B cell (primary cell): ENCODE data around the gene RPA3. TPM values are rescaled to one million over a fixed set of nuclear protein-coding genes. Genes with fewer than 3 reads are reported as not detected.
A peak's percentile ranks its signal among the peaks of the same experiment; 100 is the strongest.

Source experiments
- ATAC-seq: fragments of 200-7000 bp; cut with Tn5 transposase; one replicate; pipeline ENCODE4 v1.10.0; 2021; ENCODE audit warnings: low read depth, mild to moderate bottlenecking, moderate number of reproducible peaks, moderate library complexity
- CTCF ChIA-PET: fragments of 350-600 bp; sonication (Branson Sonifier 250); formaldehyde crosslinking; loops from one replicate; lab custom pipeline; 2021; ENCODE audit warnings: antibody characterized with exemption, inconsistent platforms; lab: Charles Lee
- POLR2A ChIA-PET: fragments of 350-600 bp; sonication (Branson Sonifier 250); formaldehyde crosslinking; loops from one replicate; lab custom pipeline; 2021; ENCODE audit warnings: antibody characterized with exemption; lab: Charles Lee
- DNase-seq: peaks from one replicate; pipeline ENCODE4 v3.0.0; 2013
- H2AFZ ChIP-seq: 2 replicates; pipeline ENCODE4 v1.6.1; 2012; ENCODE audit warnings: mild to moderate bottlenecking, low read depth, low read length; ENCODE audit not compliant: insufficient read depth, poor library complexity, severe bottlenecking
- H3K27ac ChIP-seq, 2 donors: 1 replicate in 1 of 2; 2 replicates in 1 of 2; pipeline ENCODE4 v1.5.1; 2012 to 2013; ENCODE audit warnings: low read length in 2 of 2, mild to moderate bottlenecking in 2 of 2, moderate library complexity in 1 of 2
- H3K27me3 ChIP-seq, 4 experiments: fragments of 200-600 bp in 1 of 4; sonication (generic) in 1 of 4; replicated peaks in 1 of 4; 1 replicate in 2 of 4; 2 replicates in 2 of 4; pipeline versions ENCODE4 v1.6.1 to v1.7.0; 2013 to 2016; ENCODE audit warnings: low read length in 3 of 4, mild to moderate bottlenecking in 2 of 4, mixed read lengths in 1 of 4, moderate library complexity in 1 of 4; ENCODE audit not compliant: insufficient read depth in 4 of 4, control insufficient read depth in 3 of 4; ENCODE audit errors: control extremely low read depth in 1 of 4
- H3K36me3 ChIP-seq, 2 experiments: replicated peaks in 1 of 2; 1 replicate in 1 of 2; 2 replicates in 1 of 2; pipeline versions ENCODE4 v1.6.1 to v1.7.1; 2013; ENCODE audit warnings: low read length in 1 of 2; ENCODE audit not compliant: insufficient read depth in 2 of 2, control insufficient read depth in 1 of 2; ENCODE audit errors: control extremely low read depth in 1 of 2, extremely low read depth in 1 of 2
- H3K4me1 ChIP-seq, 2 donors: fragments of 200-600 bp in 1 of 2; sonication (generic) in 1 of 2; 1 replicate in 1 of 2; 2 replicates in 1 of 2; pipeline versions ENCODE4 v1.5.1 to v1.6.1; 2013 to 2017; ENCODE audit warnings: low read length in 2 of 2; ENCODE audit not compliant: control insufficient read depth in 2 of 2, insufficient read depth in 2 of 2
- H3K4me2 ChIP-seq: replicated peaks from 2 replicates; pipeline ENCODE3; 2012; ENCODE audit warnings: mild to moderate bottlenecking, low read depth, low read length; ENCODE audit not compliant: poor library complexity, severe bottlenecking
- H3K4me3 ChIP-seq, 5 experiments: fragments of 200-600 bp in 1 of 5; sonication (generic) in 1 of 5; 1 replicate in 3 of 5; 2 replicates in 2 of 5; pipeline versions ENCODE4 v1.5.1 to v1.7.0; 2011 to 2016; ENCODE audit warnings: low read length in 4 of 5, mild to moderate bottlenecking in 4 of 5, low read depth in 2 of 5, control low read depth in 1 of 5, moderate library complexity in 1 of 5; ENCODE audit not compliant: insufficient read depth in 1 of 5; ENCODE audit errors: control extremely low read depth in 1 of 5, extremely low read depth in 1 of 5
- H3K79me2 ChIP-seq: fragments of 200-600 bp; sonication (generic); one replicate; pipeline ENCODE4 v1.6.0; 2016; ENCODE audit warnings: low read length; ENCODE audit not compliant: control insufficient read depth, insufficient read depth
- H3K9ac ChIP-seq: fragments of 200-600 bp; sonication (generic); 2 replicates; pipeline ENCODE4 v1.6.1; 2017; ENCODE audit warnings: mild to moderate bottlenecking, low read length, moderate library complexity
- H3K9me3 ChIP-seq, 3 donors: one replicate each; pipeline versions ENCODE4 v1.6.1 to v1.7.1; 2013; ENCODE audit warnings: low read length in 2 of 3; ENCODE audit not compliant: control insufficient read depth in 2 of 3, insufficient read depth in 1 of 3; ENCODE audit errors: control extremely low read depth in 1 of 3
- H4K20me1 ChIP-seq: 2 replicates; pipeline ENCODE4 v1.6.0; 2012; ENCODE audit warnings: mild to moderate bottlenecking, low read length; ENCODE audit not compliant: insufficient read depth, control insufficient read depth, poor library complexity, severe bottlenecking
- H3K27ac Mint-ChIP-seq: one replicate; pipeline ENCODE4 v1.8.0; 2021; ENCODE audit warnings: mixed read lengths
- H3K27me3 Mint-ChIP-seq: one replicate; pipeline ENCODE4 v1.8.0; 2021; ENCODE audit warnings: mixed read lengths
- H3K4me1 Mint-ChIP-seq: one replicate; pipeline ENCODE4 v1.8.0; 2021; ENCODE audit warnings: mixed read lengths
- H3K4me3 Mint-ChIP-seq: one replicate; pipeline ENCODE4 v1.8.0; 2021; ENCODE audit warnings: mixed read lengths
- H3K9me3 Mint-ChIP-seq: one replicate; pipeline ENCODE4 v1.8.0; 2022; ENCODE audit warnings: mixed read lengths; ENCODE audit not compliant: insufficient read depth
- CTCF ChIP-seq: fragments of 200-600 bp; IDR thresholded peaks from one replicate; pipeline ENCODE4 v1.8.0; 2022; ENCODE audit warnings: antibody characterized with exemption, mild to moderate bottlenecking
- EZH2 ChIP-seq: IDR thresholded peaks from 2 replicates; pipeline ENCODE4 v1.6.1; 2012; ENCODE audit warnings: borderline replicate concordance, low read depth, mild to moderate bottlenecking, moderate library complexity, low read length; ENCODE audit not compliant: insufficient read depth, poor library complexity, severe bottlenecking
- intact Hi-C: fragments of 100-400 bp; cut with micrococcal nuclease; formaldehyde crosslinking; loops from one replicate; pipeline ENCODE4 v1.10.0; 2022
- polyA plus RNA-seq: library from polyadenylated mRNA; depleted of rRNA; stranded (reverse); fragments of >200 nt; gene quantifications from 2 replicates; pipeline ENCODE4 v1.2.3, GENCODE V29; 2012
- total RNA-seq, 2 donors: library from RNA; stranded (reverse); fragments of 120-200 nt in 1 of 2; gene quantifications; 1 replicate in 1 of 2; 2 replicates in 1 of 2; pipeline versions ENCODE4 v1.2.3 to v1.2.4, GENCODE V29; 2013 to 2022

Gene RPA3
- total and polyA plus RNA-seq, 2 donors (not counting 1 experiment from before 2014, with no cell fraction given): 25.6 to 49.3 TPM

GRCh38 chr7:7699970-7700369 lies 18.4 kb downstream of the RPA3 start:
- H3K4me3 Mint-ChIP-seq: peak overlapping the region; percentile 49
- H3K4me1 ChIP-seq: peaks cover 12 to 13% of the 10 kb centered on the region in 2 donors
- peaks cover 33% of the 10 kb centered on the region for H3K4me1 Mint-ChIP-seq

GRCh38 chr7:7699380-7699779 lies 19.0 kb downstream of the RPA3 start:
- H2AFZ ChIP-seq: no peak overlapping the region
- H3K27me3 Mint-ChIP-seq: no peaks in the 10 kb centered on the region
- TF ChIP-seq EZH2: no peak
- TF ChIP-seq CTCF: no peak
- ChIA-PET CTCF (interaction anchor here (1.0 kb wide), 1 partner anchor 18 kb away, joined by 5 read pairs; no protein-coding TSS in a partner anchor), POLR2A (no interaction called here)
- no peaks in the 10 kb centered on the region for H3K36me3 ChIP-seq
- DNase-seq: no peak
- peak overlapping the region; percentile 13 for H3K4me3 Mint-ChIP-seq
- H3K4me3 ChIP-seq: no peak overlapping the region
- no peak for ATAC-seq
- intact Hi-C loops: no loop called here
- H3K9ac ChIP-seq: no peak overlapping the region
- no peak overlapping the region for H3K27ac Mint-ChIP-seq
- H3K9me3 ChIP-seq: no peaks in the 10 kb centered on the region
- peaks cover 2% of the 10 kb centered on the region for H3K9me3 Mint-ChIP-seq
- H4K20me1 ChIP-seq: no peaks in the 10 kb centered on the region
- H3K79me2 ChIP-seq: peaks cover 35% of the 10 kb centered on the region
- peaks cover 12 to 13% of the 10 kb centered on the region in 2 donors for H3K4me1 ChIP-seq
- H3K4me1 Mint-ChIP-seq: peaks cover 29% of the 10 kb centered on the region
- H3K27me3 ChIP-seq: no peaks in the 10 kb centered on the region
- H3K4me2 ChIP-seq: no peak overlapping the region
- H3K27ac ChIP-seq: no peak overlapping the region

More at GRCh38 chr7:7699970-7700369, 18.4 kb downstream of the RPA3 start:
- CTCF ChIA-PET: interaction anchor here (1.0 kb wide), 1 partner anchor 19 kb away, joined by 5 read pairs; no protein-coding TSS in a partner anchor
- Histone ChIP-seq H3K4me3 (no peak overlapping the region), H4K20me1 (no peaks in the 10 kb centered on the region), H3K9ac (no peak overlapping the region), H3K36me3 (no peaks in the 10 kb centered on the region), H3K79me2 (peaks cover 35% of the 10 kb centered on the region), H3K27me3 (no peaks in the 10 kb centered on the region), H3K27ac (no peak overlapping the region), H3K9me3 (no peaks in the 10 kb centered on the region), H3K4me2 (no peak overlapping the region), H2AFZ (no peak overlapping the region)
- Mint-ChIP-seq H3K27ac (no peak overlapping the region), H3K9me3 (no peaks in the 10 kb centered on the region), H3K27me3 (no peaks in the 10 kb centered on the region)
- ATAC-seq (no peak), DNase-seq (no peak)
- intact Hi-C loops: no loop called here
- POLR2A ChIA-PET: no interaction called here
- no peak for TF ChIP-seq EZH2
- TF ChIP-seq CTCF: no peak
